HK-2 (cell line): ENCODE measurements around the gene CENPM.
A peak's percentile ranks its signal among the peaks of the same experiment; 100 is the strongest.

ENCODE experiments used
- DNase-seq: peaks from one replicate; pipeline ENCODE4 v3.0.0-alpha.2; 2018; ENCODE audit not compliant: unreplicated experiment

The CENPM gene

DNA sequence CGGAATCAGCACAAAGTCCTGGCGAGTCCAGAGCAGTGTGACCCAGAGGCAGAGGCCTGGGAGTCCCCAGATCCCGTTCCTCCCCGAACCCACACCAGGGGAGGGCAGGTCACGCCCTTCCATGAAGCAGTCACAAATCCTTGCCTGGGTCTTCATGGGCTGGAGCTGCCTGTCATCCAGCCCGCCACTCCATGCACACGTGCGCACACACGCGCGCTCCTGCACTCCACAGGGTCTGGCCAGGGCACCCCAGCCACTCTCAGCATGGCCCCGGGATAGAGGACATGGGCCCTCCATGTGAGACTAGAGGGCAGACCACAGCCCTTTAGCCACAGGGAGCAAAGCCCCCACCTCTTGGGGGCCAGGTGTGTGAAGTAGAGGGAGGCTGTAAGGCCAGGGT is 14.6 kb downstream of the CENPM start:
- DNase-seq: no peak

DNA sequence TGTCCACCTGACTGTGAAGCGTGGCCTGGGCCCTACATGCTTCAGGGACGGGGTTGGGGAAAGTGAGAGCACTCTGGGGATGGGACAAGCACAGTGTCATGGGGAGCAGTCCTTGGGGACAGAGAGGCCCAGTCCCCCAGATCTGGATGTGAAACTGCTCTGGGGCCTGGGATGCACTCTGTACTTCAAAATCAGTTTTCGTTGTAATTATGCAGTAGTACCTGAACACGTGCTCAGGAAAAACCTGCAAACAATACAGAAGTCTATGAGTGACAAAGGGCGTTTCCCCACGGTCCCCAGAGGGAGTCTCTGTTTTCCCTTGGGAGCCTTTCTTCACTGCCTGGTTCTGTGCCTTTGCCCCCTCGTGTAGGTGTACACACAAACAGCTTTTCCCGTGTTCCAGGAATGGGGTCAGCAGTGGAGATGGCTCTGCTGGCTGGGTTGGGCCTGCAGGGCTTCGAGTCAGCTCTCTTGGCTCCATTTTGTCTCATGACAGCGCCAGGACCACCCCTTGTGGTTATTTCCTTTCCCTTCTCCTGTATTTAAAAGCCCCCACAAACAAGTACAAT is 15.2 kb downstream of the CENPM start:
- no peak for DNase-seq

DNA sequence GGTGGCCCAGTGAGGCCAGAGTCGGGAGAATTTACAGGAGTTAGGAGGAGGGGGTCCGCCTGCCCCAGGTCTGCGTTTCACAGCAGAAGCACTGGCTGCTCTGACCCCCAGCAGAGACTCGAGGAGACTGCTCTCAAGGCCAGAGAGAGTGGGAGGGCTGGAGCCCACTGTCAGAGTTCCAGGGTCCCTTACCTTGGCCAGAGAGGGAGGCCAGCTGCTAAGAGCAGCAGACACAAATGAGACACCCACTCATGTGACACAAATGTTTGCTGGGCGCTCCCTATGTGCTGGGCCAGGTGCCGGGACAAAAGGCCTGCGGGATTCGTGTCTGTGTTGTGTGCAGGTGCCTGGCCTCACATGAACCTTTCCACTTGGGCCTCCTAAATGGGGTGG is 17.5 kb downstream of the CENPM start:
- DNase-seq: no peak

DNA sequence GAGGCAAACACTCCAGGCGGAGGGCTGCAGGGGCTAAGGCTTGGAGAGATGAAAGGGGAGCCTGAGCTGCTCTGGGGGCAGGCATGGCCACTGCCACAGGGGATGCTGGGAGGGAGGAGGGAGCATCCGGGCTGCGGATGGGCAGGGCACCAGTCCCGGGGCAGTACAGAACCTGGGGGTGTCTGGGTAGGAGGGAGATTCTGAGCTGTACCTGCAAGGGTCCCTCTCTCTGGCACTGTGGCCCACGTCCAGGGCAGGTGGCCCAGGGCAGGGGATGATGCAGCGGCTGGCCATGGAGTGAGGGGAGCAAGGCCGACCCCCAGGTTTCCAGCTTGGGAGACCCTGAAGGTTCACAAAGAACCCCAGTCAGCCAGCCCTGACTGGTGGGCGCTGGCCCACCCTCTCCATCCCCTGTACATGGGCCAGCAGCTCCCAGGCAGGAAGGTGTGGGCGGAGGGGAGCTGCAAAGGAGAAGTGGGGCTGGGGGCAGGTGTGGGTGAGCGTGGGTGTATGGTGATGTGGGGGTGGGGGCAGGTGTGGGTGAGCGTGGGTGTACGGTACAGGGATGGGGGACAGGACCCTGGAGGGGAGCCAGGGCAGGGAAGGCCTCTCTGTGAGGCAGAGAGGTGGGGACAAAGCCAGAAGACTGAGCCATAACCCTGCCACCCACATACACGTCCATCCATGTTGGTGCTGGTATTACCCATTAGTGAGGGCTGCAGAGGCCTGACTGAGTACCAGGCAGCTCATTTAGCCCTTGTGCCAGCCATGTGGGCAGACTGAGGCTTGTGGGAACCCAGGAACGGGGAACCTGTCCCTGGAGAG is 18.1 kb downstream of the CENPM start:
- no peak for DNase-seq

DNA sequence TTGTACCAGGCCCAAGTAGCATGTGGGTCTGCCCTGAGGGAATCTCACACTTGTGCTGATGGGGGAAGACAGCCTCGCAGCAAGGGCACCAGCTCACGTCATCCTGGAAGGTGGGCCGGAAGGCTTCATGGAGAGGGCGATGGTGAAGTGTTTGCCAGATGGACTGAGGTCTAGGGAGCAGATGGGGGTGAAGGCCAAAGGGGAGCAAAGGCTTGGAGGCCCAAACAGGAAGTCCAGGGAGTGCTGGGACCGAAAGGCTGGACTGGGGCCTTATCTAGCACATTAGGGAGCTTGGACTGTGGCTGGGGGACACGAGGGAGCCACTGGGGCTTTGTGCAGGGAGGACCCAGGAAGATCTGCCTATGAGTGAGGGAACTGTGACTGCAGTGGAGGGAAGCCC is 19.1 kb downstream of the CENPM start:
- DNase-seq: no peak

DNA sequence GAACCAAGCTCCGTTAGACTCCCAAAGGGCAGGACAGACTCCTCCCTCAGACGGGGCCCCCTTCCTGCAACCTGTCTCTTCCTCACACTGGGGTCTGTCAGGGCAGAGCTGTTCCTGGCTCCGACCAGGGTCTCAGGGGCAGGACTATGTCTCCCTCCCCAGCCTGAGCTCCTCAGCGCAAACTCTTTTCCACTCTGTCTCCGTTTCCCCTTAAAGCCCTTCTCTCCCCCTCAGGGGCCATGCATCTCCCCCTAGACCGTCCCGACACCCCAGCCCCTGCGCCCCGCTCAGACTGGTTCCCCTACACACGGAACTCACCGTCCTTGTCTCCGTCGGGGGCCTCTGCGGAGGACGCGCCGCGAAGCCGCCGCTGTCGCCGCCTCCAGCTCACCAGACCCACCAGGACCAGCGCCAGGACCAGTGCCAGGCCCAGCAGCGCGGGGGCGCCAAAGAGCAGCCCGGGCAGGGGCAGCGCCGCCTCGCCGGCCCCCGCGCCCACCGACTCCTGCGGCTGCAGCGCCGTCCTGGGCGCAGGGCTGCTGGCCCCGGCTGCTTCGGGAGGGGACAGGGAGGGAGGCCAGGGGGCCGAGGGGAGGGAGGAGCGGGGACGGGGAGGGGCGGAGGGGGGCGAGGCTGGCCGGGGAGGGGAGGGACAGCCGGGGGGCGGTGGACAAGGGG is 21.0 kb downstream of the CENPM start:
- DNase-seq: peak; percentile 55

DNA sequence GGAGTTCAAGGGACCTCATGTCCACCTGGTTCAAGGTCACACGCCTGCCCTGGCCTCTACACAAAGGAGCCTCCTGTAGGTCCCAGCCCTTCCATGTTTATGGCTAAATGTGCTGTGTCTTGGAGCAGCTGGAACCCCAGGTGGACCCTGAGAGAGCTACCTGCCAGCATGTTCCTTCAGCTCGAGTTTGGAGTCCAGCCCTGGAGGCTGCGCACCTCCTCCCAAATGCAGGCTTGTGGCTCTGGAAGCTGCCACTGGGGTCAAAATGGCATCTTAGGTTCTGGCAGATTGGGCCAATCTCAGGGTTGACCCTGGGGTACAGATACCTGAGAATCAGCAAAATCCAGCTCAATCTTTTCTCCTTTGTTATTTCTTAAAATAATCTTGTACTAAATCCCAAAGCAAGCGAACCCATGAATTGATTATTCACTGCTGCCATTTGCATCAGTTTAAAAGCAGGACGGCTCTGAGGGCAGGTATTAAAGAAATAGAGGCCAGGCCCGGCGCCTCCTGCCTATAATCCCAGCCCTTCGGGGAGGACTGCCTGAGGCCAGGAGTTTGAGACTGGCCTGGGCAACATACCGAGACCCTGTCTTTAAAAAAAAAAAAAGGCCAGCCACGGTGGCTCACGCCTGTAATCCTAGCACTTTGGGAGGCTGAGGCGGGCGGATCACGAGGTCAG is 23.2 kb downstream of the CENPM start:
- DNase-seq: no peak

DNA sequence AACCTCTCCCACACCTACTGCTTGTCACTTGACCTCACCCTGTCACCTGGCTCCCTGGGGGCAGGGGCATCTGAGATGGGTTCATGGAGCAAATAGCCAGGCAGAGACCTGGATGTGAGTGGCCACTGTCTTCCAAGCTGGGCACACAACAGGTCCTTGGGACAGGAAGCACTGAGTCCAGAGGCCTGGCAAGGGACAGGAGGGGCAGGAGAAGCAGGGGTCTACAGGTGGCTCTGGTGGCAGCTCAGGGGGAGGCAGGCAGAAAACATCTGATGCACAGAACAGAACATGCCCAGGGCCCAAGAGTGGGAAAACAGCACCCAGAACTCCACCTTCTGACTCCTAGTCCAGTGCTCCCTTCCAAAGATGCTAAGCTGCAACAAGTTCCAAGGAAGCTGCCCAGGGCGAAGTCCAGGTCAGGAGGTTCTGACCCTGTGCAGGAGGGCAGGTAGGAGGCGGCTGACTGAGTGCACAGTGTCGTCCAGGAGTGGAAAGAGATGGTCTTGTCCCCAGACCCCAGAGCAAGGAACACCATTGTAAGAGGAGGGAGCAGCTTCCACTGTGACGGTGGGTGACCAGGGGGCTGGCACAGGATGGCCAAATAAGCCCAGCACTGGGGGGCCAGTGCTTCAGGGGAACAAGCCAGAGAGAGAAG is 23.9 kb downstream of the CENPM start:
- DNase-seq: no peak

DNA sequence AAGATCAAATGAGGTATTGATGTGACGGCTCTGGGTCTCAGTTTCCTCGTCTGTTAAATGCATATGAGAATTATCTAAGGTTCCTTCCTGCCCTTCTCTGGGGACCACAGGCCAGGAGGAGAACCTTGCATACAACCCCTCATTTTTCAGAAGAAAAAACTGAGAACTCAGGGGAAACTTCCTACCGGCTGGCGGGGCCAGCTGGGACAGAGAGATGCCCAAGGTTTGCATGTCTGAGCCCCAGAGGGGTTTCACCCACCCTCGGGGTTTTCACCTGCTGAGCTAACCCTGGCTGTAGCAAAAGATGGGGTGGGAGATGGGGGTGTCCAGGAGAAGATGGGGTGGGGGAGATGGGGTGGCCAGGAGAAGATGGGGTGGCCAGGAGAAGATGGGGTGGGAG is 24.6 kb downstream of the CENPM start:
- DNase-seq: no peak

DNA sequence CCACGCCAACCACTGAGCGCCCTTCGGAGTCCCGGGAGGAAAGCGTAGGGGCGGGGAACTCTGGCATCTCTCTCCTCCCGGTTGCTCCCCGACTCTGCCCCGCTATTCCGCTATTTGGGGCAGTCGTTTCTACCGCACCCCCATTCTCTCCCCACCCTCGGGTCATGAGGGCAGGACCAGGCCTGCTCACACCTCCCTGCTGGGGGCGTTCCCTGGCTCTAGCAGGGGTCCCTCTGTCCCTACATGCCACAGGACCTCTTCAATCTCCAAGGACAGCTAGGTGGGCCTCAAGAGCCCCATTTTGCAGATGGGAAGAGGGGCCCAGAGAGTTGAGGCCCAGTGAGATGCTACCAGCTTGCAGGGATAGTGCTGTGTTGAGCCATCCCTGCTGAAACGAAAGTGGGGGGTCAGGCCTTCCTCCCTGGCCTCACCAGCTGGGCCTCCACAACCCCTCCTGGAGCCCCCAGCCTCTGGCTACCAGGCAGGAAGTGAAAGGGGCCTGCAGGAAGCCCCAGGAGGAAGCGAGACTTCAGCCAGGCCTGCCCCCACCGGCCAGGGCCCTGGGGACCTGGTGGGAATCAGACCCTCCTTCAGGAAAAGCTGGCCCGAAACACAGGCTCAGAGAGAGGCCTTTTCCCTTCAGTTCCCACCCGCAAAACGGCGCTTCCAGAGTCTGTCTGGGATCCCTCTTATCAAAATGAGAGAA is 26.5 kb downstream of the CENPM start:
- no peak for DNase-seq

DNA sequence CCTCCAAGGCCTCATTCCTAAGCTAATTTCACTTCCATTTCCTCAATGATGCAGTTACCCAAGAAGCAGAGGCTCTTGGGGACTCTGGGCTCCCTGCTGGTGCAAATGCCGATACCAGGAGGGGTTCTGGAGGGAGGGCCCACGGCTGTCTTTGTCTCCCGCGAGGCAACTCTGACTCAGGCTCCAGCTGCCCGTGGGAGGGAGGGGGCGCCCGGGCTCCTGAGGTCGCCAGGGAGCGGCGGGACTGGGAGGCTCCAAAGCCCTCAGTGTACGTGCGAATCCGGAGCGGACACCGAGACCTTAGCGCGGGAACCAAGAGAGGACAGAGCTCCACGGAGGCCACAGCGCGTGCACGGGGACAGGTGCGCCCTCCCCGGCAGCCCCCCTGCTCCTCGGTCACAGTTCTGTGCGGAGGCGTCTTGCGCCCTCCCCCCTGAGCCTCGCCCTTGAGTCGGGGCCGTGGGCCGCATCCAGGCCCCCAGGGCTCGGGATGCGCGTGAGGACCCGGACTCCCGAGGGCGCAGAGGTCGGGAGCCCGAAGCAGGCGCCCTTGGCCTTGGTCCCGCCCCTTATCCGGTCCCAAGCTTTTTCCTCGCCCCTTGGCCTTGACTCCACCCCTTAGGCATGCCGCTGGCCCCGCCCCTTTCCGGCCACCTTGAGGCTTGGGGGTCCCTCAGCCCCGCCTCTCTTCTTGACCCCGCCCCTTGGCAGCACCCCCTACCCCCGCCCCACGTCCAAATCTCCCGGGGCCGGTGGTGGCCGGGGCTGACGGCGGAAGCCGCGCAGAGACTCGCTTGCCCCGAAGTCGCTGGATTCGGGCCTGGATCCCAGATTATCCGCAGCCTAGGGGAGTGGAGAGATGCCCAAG is 27.4 kb downstream of the CENPM start:
- no peak for DNase-seq

DNA sequence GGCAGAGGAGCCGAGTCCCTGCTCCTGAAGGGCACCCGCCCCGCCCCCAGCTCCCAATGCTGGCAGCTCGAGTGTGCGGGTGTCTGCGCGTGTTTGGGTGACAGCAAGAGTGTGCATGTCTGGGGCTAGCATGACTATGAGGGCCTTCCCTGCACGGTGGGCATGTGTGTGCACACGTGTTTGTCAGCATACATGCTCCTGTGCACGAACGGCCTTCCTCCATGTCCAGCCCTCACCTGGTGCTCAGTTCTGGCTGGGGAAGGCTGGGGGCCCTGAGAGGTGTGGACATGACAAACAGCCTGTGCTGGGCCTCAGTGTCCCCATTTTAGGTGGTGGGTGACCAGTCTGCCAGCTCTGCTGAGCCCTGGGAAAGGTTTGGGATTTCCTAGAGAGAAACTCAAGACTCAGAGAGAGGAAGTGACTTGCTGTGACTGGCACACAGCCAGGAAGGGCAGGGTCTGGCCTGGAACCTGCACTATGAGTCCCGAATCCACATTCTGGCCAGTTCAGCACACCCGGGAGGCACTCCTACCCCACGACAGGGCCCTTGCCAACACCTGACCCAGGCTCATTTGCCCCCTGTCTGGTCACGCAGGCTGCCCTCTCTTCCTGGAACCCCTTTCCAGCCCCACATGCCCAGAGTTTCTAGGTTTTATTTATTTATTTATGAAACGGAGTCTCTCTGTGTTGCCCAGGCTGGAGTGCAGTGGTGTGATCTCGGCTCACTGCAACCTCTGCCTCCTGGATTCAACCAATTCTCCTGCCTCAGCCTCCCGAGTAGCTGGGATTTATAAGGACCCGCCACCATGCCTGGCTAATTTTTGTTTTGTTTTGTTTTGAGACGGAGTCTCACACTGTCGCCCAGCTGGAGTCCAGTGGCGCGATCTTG is 28.8 kb downstream of the CENPM start:
- DNase-seq: peak; percentile 50

DNA sequence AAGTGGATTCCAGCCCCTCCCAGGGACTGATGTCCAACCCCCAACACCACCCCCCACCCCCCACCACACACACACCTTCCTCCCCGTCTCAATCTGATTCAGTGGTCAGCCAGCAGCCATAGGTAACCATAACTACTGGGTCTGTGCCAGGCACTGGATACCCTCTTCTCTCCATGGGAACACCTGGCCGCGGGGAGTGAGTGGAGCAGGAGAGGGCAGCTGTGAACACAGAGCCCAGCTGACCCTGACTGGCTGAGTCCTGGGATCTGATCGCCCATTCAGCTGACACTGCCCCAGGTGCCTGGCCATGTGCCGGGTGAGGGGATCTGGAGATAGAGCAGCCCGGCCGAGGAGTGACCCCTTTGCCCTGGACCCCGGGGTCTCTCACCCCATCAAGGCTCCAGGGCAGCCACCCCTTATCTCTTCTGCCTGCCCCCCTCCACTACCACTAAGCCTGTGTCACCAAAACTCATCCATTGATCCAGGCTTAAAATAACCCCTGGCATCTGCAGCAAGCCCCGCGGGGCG is 29.5 kb downstream of the CENPM start:
- DNase-seq: no peak

DNA sequence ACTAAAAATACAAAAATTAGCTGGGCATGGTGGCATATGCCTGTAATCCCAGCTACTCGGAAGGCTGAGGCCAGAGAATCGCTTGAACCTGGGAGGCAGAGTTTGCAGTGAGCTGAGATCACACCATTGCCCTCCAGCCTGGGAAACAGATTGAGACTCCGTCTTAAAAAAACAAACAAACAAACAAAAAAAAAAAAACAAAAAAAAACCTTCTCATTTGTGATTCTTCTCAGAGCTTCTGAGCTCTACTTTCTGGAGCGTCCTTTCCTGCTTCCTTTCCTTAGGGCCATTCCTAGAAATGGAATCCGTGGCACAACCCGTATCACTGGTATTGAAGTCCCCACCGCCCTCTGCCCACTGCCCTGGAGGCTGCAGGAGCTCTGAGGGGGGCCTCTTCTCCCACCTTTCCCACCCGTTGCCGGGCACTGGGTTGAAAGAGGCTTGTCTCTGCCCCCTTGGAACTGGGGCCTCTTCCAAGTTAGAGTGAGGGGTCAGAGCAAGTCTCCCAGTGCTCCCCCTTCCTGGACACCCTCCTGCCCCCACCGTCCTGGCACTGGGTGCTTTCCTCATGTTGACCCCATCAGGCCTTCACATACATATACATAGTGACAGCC is 30.1 kb downstream of the CENPM start:
- DNase-seq: no peak

DNA sequence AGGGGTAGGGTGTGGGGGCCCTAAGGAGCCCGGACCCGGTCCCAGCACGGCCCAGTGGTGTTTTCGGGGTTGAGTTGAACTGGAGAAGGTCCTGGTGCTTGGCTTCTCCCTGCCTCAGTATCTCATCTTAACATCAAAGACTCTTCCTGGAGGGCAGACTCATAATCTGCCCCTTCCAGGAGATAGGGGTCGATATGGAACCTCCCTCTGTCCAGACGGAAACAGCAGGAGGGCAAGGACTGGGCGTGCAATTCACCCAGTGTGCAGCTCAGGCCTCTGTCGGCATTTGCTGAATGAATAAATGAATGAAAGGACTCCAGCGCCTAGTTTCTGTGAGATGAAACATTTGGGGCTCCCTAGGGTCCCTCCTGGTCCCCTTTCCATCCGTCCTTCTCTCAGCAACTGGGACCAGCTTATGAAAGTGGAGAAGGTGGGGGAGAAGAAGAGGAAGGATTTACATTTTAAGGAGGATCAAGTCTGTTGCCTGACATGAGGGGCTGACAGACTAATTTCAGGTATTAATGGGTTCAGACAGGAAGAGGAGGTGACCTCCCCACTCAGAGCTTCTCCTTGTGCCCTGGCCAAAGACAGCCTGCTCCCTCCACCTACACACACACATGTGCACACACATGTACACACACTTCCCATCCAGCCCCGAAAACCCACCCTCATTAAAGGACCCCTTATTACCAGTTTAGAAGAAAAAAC is 31.0 kb downstream of the CENPM start:
- no peak for DNase-seq

DNA sequence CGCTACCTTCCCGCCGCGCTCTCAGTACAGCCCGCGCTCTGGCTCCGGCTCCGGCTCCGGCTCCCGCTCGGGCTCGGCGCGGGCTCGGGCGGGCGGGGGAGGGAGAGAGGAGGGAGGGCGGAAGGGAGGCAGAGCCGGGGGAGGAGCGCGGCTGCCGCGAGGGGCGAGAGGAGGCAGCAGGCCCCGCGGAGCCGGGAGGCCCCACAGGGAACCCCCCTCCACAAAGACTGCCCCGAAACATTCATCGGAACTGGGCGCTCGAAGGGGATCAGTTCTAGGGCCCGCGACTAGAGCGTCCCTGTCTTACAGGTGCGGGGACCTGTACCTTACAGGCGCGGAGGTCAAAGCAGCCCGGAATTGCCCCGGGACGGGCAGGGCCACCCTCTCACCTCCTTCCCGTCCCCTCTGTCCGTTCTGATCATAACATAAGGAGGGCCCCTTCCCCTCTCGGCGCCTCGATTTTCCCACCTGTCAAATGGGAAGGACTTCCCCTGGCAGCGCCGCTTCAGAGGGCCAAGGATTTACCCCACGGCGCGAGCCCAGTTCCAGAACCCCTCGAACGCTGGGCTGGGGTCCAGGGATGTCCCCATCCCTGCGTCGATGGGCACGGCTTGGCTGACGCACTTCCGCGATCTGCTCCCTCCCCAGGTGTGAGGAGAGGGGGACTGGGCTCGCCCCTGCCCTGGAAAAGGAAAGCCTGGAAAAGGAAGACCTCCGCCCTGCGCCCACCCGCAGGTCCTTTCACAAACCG is 31.7 kb downstream of the CENPM start, which contains the start of gene SHISA8:
Gene SHISA8, minus strand, starts transcription at position 40 of the 751 bp plus-strand sequence. CDS start 407 bp downstream, outside the sequence.
- no peak for DNase-seq

DNA sequence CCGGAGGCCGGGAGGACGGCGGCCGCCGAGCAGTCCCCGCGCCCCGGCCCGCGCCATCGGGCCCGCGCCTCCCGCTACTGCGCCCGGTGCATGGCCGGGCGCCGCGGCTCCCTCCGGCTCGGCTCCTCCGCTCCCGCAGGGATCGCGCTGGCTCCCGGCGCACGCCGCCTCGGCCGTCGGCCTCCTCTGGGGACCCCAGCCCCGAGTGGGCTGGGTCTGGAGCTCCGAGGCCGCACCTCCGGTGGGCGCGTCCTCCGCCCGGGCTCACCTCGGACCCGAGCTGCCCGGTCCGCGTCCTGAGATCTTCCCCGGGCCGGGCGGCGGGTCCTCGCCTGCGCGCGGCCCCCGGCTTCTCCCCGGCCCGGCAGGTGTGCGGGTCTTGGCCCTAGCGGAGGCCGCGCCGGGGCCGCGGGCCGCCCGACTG is 32.3 kb downstream of the CENPM start:
- DNase-seq: no peak
